GM08714 (cell line): ENCODE data around the gene POLR2A.
A peak's percentile ranks its signal among the peaks of the same experiment; 100 is the strongest.

Experiments used
- H3K4me3 ChIP-seq: fragments of 200-500 bp; sonication (Bioruptor generic); 2 replicates; pipeline ENCODE4 v1.5.1; 2014; ENCODE audit warnings: mild to moderate bottlenecking, low read length, inconsistent platforms
- ZNF274 ChIP-seq: IDR thresholded peaks from 2 replicates; pipeline ENCODE4 v1.6.1; 2012; ENCODE audit warnings: mild to moderate bottlenecking, low read depth, low read length

Gene POLR2A

DNA sequence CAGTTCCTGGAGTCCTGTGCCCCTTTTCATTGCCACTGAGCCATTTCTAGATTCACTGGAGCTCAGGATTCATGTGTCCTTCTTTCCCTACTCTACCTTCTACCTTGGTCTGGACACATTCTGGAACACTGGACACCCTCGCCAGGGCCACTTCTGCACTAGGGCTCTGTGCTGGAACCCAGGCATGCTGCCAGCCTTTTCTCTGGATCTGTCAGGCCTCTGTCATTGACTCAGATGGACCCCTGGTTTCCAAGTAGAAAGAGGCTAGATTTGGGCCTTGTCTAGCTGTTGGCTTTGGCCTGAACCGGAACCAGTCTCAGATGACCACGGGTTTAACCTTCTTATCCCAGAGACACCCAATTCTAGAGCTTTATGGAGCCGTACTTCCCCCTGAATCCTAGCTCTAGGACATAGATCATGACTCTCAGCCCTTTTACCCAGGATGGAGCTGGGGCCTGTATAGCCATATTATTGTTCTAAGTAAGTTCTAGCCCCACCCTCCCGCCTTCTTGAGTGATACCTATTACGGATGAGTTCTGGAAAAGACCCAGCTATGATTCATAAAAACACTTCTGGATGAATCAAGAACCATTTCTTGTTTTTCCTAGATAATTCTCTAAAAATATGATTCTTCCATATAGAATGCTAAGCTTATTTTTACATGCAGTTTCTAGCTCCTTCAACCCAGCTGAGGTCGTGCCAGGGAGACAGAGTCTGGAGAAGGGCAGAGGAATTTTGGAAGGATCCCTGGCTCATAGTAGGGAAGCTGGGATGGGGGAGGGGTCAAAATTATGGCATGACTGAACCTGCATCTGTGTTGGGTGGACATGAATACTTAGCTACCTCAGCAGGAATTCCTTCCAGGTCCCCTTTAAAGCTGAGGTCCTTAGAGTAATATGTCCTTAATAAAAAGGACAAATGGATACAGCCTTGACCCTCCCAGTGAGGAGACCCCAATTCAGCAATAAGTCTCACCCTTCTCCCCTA, 40.4 kb upstream of the POLR2A start:
- H3K4me3 ChIP-seq = no peak overlapping the region
- TF ChIP-seq ZNF274 = no peak

- H3K4me3 ChIP-seq = peak within 1 kb of the TSS; percentile 24; the same call in 1 of the 2 replicates
- TF ChIP-seq ZNF274 = no peak
Observed at GRCh38 chr17:7444682-7445618, 39.2 kb upstream of the POLR2A start, which contains the start of gene CHRNB1. Gene CHRNB1, plus strand, starts transcription at chr17:7445061. Its CDS starts 67 bp downstream, at chr17:7445128.

GRCh38 chr17:7445619-7445968, 38.6 kb upstream of the POLR2A start:
- no peak for TF ChIP-seq ZNF274
- no peak overlapping the region; the same call in 1 of the 2 replicates for H3K4me3 ChIP-seq

DNA sequence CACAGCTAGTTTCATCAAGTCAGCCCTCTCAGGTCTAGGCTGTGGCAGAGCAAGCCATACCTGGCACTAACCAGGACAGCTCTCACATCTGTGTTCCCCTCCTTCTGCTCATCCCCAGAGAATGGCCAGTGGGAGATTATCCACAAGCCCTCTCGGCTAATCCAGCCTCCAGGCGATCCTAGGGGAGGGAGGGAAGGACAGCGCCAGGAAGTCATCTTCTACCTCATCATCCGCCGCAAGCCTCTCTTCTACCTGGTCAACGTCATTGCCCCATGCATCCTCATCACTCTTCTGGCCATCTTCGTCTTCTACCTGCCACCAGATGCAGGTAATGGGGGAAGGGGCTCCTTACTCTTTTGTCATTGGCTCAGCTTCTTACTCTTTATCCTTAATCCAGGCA, 35.7 kb upstream of the POLR2A start:
- no peak for TF ChIP-seq ZNF274
- no peak overlapping the region for H3K4me3 ChIP-seq

DNA sequence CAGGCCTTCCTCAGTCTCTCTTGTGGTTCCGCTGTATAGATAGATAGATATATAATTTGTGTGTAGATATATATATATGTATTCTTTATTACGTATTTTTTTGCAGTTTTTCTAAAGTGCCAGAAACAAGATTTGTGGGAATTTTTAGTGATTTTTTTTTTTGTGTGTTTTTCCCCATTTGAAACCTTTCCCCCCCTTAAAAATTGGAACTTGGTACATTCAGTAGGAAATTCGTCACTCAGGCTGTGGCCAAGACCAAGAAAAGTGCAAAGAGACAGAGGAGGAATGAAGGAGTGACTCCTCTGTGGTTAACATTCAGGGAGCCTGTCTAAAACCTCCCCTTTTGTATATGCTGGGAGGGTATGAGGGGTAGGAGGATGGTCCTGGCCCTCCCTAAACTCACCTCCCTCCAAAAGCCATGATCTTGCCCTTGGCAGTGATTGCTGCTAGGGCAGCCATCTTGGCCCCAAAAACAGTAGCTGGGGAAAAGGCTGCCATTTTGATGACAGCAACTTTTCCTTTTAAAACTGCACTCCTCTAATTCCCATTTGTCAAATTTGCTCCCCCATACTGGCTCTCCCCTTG, 24.1 kb upstream of the POLR2A start:
- TF ChIP-seq ZNF274 = no peak
- no peak overlapping the region for H3K4me3 ChIP-seq

DNA sequence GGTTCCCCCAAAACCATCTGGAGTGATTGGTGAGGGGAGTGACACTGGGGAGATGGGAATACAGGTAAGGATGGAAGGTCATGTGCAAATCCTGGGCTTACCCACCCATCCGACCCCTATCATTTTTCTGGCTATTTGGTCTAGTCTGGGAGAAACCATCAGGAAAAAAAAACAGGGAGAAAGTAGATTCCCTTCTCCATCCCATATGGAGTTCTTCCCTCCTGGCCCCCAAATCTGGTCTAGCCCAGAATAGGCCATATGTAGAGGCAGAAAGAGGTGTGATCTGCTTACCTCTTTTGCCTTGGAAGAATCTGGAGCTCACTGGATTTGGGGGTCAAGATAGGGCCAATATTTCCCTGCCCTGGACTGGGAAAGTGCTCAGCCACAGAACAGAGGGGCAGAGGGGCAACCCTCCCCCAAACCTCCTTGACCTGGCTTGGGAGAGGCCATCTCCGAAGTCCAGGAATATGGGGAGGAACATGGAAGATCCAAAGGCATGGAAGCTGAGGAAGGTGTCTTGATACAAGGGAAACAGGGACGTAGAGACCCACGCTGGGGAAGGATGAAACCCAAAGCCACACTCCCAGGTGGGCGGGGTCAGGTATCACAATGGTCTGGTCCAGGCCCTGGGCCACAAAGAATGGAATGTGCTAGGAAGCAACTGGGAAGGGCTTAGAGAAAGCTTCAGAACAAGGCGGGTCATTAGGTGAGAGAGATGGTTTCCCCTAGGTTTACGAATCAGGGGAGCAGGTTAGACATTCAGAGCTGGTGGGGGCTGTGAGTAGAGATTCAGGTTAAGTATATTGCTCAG, 23.1 kb upstream of the POLR2A start:
- no peak overlapping the region for H3K4me3 ChIP-seq
- no peak for TF ChIP-seq ZNF274

GRCh38 chr17:7462474-7463371, 21.4 kb upstream of the POLR2A start:
- no peak overlapping the region for H3K4me3 ChIP-seq
- TF ChIP-seq ZNF274 = no peak

GRCh38 chr17:7463372-7463846, 20.8 kb upstream of the POLR2A start:
- TF ChIP-seq ZNF274 = no peak
- no peak overlapping the region for H3K4me3 ChIP-seq

- TF ChIP-seq ZNF274 = no peak
- H3K4me3 ChIP-seq = no peak overlapping the region
Observed at GRCh38 chr17:7464081-7464480, 20.1 kb upstream of the POLR2A start.

DNA sequence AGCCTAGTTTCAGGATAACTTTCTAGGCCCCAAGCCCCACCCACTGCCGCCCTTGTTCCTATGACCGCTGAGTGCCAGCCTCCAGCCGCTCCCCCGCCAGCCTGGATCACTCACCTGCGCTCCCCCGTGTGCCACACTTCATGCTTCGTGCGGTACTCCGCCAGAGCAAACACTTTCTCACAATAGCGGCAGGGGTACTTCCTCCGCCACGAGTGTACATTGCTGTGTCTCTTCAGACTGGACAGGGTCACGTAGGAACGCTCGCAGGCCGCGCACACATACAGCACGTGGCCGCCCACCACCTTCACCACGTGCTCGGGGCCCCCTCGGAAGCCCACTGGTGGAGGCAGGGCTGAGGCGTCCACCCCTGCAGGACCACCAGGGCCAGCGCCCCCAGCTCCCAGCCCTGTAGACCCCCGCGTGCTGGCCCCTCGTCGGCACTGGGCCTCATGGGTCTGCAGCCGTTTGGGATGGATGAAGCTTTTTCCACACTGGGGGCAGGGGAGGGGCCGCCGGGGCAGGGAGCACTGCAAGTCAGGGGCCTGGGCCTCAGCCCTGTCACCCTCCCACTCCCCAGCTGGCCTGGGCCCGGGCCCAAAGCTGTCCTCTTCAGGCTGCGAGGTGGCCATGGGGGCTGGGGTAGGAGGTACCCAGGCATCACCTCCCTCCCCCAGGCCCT, 18.4 kb upstream of the POLR2A start:
- TF ChIP-seq ZNF274 = no peak
- H3K4me3 ChIP-seq = no peak overlapping the region

DNA sequence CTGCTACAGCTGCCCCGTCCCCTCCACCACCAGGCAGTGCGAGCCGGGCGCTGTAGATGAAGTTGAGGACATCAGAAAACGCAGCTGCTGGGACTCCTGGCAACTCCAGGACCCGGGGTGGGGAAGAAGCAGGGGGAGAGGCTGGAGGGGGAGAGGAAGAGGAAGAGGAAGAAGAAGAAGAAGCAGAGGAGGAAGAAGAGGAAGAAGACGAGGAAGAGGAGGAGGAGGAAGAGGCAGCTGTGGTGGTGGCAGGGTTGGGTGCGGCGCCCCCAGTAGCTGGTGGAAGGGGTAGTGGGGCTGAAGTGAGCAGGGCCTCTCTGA, 17.9 kb upstream of the POLR2A start:
- H3K4me3 ChIP-seq = no peak overlapping the region
- TF ChIP-seq ZNF274 = no peak
